Upper lobe of left lung (tissue), 6 donors: ENCODE results near the gene DACH1. TPM values are rescaled to one million over a fixed set of nuclear protein-coding genes. Genes with fewer than 3 reads are reported as not detected.
"Not testable (repeated sequence)": the region's sequence is repeated elsewhere in the genome, so short reads cannot be mapped to it uniquely, and the experiment has no call there.

Experiments used
- ATAC-seq, 2 donors: fragments of 200-7000 bp; cut with Tn5 transposase; one replicate each; pipeline ENCODE4 v1.9.1; 2022; ENCODE audit warnings: mild to moderate bottlenecking in 2 of 2, moderate library complexity in 2 of 2; ENCODE audit not compliant: low FRiP score in 2 of 2
- DNase-seq, 2 donors: peaks; one replicate each; pipeline ENCODE4 v3.0.0-alpha.2; 2019 to 2020
- H3K27ac ChIP-seq, 4 donors: fragments of 200-600 bp; sonication (generic); one replicate each; pipeline ENCODE4 v1.5.1; 2016 to 2019
- H3K27me3 ChIP-seq, 4 donors: fragments of 200-600 bp; sonication (generic); one replicate each; pipeline ENCODE4 v1.5.1; 2017 to 2019
- H3K36me3 ChIP-seq, 4 donors: fragments of 200-600 bp; sonication (generic); one replicate each; pipeline ENCODE4 v1.5.1; 2016 to 2019
- H3K4me1 ChIP-seq, 4 donors: fragments of 200-600 bp; sonication (generic); one replicate each; pipeline ENCODE4 v1.5.1; 2018 to 2019
- H3K4me3 ChIP-seq, 4 donors: fragments of 200-600 bp; sonication (generic); one replicate each; pipeline ENCODE4 v1.5.1; 2017 to 2019; ENCODE audit warnings: mild to moderate bottlenecking in 2 of 4, moderate library complexity in 1 of 4
- H3K9me3 ChIP-seq, 4 donors: fragments of 200-600 bp; sonication (generic); one replicate each; pipeline ENCODE4 v1.5.1; 2018 to 2019
- CTCF ChIP-seq, 6 experiments: fragments of 450-650 bp in 4 of 6; fragments of 200-600 bp in 2 of 6; sonication (generic) in 2 of 6; IDR thresholded peaks; one replicate each; pipeline ENCODE4 v1.5.1; 2016 to 2019; ENCODE audit warnings: antibody characterized with exemption in 6 of 6
- EP300 ChIP-seq, 4 donors: sonication (generic); formaldehyde crosslinking; IDR thresholded peaks; one replicate each; pipeline ENCODE4 v1.5.1; 2017; ENCODE audit warnings: antibody characterized with exemption in 4 of 4, control low read depth in 2 of 4
- POLR2A ChIP-seq, 4 donors: fragments of 450-650 bp; IDR thresholded peaks; one replicate each; pipeline ENCODE4 v1.5.1; 2016 to 2017; ENCODE audit warnings: antibody characterized with exemption in 4 of 4, mild to moderate bottlenecking in 2 of 4
- POLR2AphosphoS5 ChIP-seq, 2 donors: sonication (generic); formaldehyde crosslinking; IDR thresholded peaks; one replicate each; pipeline ENCODE4 v1.5.1; 2017; ENCODE audit warnings: antibody characterized with exemption in 2 of 2
- WGBS, 2 donors: methylation state at CpG; one replicate each; pipeline ENCODE4 v1.1.5; 2017 to 2018; 5-methylcytosine and 5-hydroxymethylcytosine counted together
- total RNA-seq, 6 donors: library from RNA; depleted of rRNA in 4 of 6; stranded (reverse); fragments of >200 nt in 4 of 6; gene quantifications; one replicate each; pipeline versions ENCODE4 v1.1.0 to v1.2.1, GENCODE V29; 2016 to 2021
- donor health status: DM: no; HTN: no; CAD: no; lungs with moderate emphysema.
- donor health status: DM: no; HTN: yes; CAD: no; lungs with severe emphysema.

DACH1 gene
- total RNA-seq, 6 donors from 2014 or later, result 4.7 to 10.5 (median 6.7) TPM

GRCh38 chr13:71851498-71852409, 15.2 kb downstream of the DACH1 start:
- no peaks in the 10 kb centered on the region for H3K36me3 ChIP-seq
- DNase-seq, result no peak
- WGBS, 2 donors, result 83 to 89% methylated on average over 9 of the region's 9 CpGs
- H3K9me3 ChIP-seq, result no peaks in the 10 kb centered on the region
- H3K27me3 ChIP-seq, result no peaks in the 10 kb centered on the region
- ATAC-seq, result no peak
- TF ChIP-seq POLR2A (IDR thresholded peaks at IDR 0.05), result no peak
- no peak for TF ChIP-seq CTCF (IDR thresholded peaks at IDR 0.05)
- no peak for TF ChIP-seq POLR2AphosphoS5 (IDR thresholded peaks at IDR 0.05)
- no peak for TF ChIP-seq EP300 (IDR thresholded peaks at IDR 0.05)
- no peak overlapping the region for H3K4me3 ChIP-seq
- H3K27ac ChIP-seq, result no peak overlapping the region
- H3K4me1 ChIP-seq, result no peaks in the 10 kb centered on the region

- Histone ChIP-seq H3K4me1 (no peaks in the 10 kb centered on the region), H3K27ac (no peak overlapping the region), H3K9me3 (no peaks in the 10 kb centered on the region), H3K4me3 (no peak overlapping the region), H3K27me3 (no peaks in the 10 kb centered on the region), H3K36me3 (no peaks in the 10 kb centered on the region)
- 89 to 94% methylated on average over 3 of the region's 3 CpGs for WGBS, 2 donors
- no peak for TF ChIP-seq EP300 (IDR thresholded peaks at IDR 0.05)
- no peak for TF ChIP-seq POLR2A (IDR thresholded peaks at IDR 0.05)
- no peak for TF ChIP-seq POLR2AphosphoS5 (IDR thresholded peaks at IDR 0.05)
- no peak for ATAC-seq
- no peak for DNase-seq
These were observed 25.0 kb downstream of the DACH1 start for GRCh38 chr13:71842003-71842402.

- ATAC-seq (no peak), DNase-seq (no peak)
- no peaks in the 10 kb centered on the region for H3K9me3 ChIP-seq
- no peaks in the 10 kb centered on the region for H3K27me3 ChIP-seq
- H3K4me3 ChIP-seq, result no peak overlapping the region
- TF ChIP-seq POLR2A (IDR thresholded peaks at IDR 0.05), result no peak
- no peak for TF ChIP-seq POLR2AphosphoS5 (IDR thresholded peaks at IDR 0.05)
- H3K27ac ChIP-seq, result no peak overlapping the region
- H3K36me3 ChIP-seq, result no peaks in the 10 kb centered on the region
- 60 to 71% methylated on average over 2 of the region's 2 CpGs for WGBS, 2 donors
- H3K4me1 ChIP-seq, result peaks cover 0 to 3% (median 0%) of the 10 kb centered on the region in 4 donors
These were observed 28.2 kb downstream of the DACH1 start for GRCh38 chr13:71838842-71839241.

- DNase-seq, ATAC-seq, H3K27me3 ChIP-seq, H3K9me3 ChIP-seq, H3K36me3 ChIP-seq, H3K4me3 ChIP-seq, H3K4me1 ChIP-seq, H3K27ac ChIP-seq: not testable (repeated sequence)
- 92 to 97% methylated on average over 4 to 5 of the region's 5 CpGs for WGBS, 2 donors
These were observed 29.4 kb downstream of the DACH1 start for GRCh38 chr13:71837582-71837981.

GRCh38 chr13:71831716-71832115, 35.3 kb downstream of the DACH1 start:
- Histone ChIP-seq H3K36me3 (no peaks in the 10 kb centered on the region), H3K9me3 (no peaks in the 10 kb centered on the region), H3K27ac (no peak overlapping the region), H3K4me1 (peaks cover 0 to 7% (median 3%) of the 10 kb centered on the region in 4 donors), H3K4me3 (no peak overlapping the region), H3K27me3 (no peaks in the 10 kb centered on the region)
- no peak for DNase-seq
- 35 to 52% methylated on average over 3 of the region's 3 CpGs for WGBS, 2 donors
- no peak for ATAC-seq
- no peak for TF ChIP-seq CTCF (IDR thresholded peaks at IDR 0.05)
- no peak for TF ChIP-seq EP300 (IDR thresholded peaks at IDR 0.05)
- TF ChIP-seq POLR2A (IDR thresholded peaks at IDR 0.05), result no peak
- TF ChIP-seq POLR2AphosphoS5 (IDR thresholded peaks at IDR 0.05), result no peak

- TF ChIP-seq POLR2AphosphoS5 (IDR thresholded peaks at IDR 0.05) (no peak), CTCF (IDR thresholded peaks at IDR 0.05) (no peak), POLR2A (IDR thresholded peaks at IDR 0.05) (no peak), EP300 (IDR thresholded peaks at IDR 0.05) (no peak)
- peaks cover 0 to 7% (median 3%) of the 10 kb centered on the region in 4 donors for H3K4me1 ChIP-seq
- 90 to 93% methylated on average over 2 of the region's 2 CpGs for WGBS, 2 donors
- no peaks in the 10 kb centered on the region for H3K36me3 ChIP-seq
- no peak overlapping the region for H3K27ac ChIP-seq
- ATAC-seq (no peak), DNase-seq (no peak)
- H3K27me3 ChIP-seq, result no peaks in the 10 kb centered on the region
- no peaks in the 10 kb centered on the region for H3K9me3 ChIP-seq
- no peak overlapping the region for H3K4me3 ChIP-seq
These were observed 36.3 kb downstream of the DACH1 start for GRCh38 chr13:71830736-71831135.
